Neuronal stem cell (in vitro differentiated cells): ENCODE data around the gene RASGRF1.

Source experiments
- DNase-seq: peaks from one replicate; pipeline ENCODE4 v3.0.0-alpha.2; 2013; ENCODE audit warnings: low spot score
- H2AFZ ChIP-seq: one replicate; pipeline ENCODE4 v1.6.1; 2013; ENCODE audit warnings: mild to moderate bottlenecking, low read length, inconsistent platforms
- H2AK5ac ChIP-seq: 2 replicates; pipeline ENCODE4 v1.6.1; 2013; ENCODE audit warnings: low read depth, mild to moderate bottlenecking, inconsistent platforms, low read length, moderate library complexity, mixed read lengths
- H2BK120ac ChIP-seq: 2 replicates; pipeline ENCODE4 v1.6.1; 2013; ENCODE audit warnings: low read depth, mild to moderate bottlenecking, inconsistent platforms, low read length, moderate library complexity, mixed read lengths
- H2BK12ac ChIP-seq: one replicate; pipeline ENCODE4 v1.6.1; 2013; ENCODE audit warnings: low read length, inconsistent platforms
- H2BK15ac ChIP-seq: 2 replicates; pipeline ENCODE4 v1.6.1; 2013; ENCODE audit warnings: mild to moderate bottlenecking, low read length, inconsistent platforms, mixed read lengths
- H2BK5ac ChIP-seq: one replicate; pipeline ENCODE4 v1.6.1; 2013; ENCODE audit warnings: inconsistent platforms, mild to moderate bottlenecking, low read length, moderate library complexity
- H3K14ac ChIP-seq: one replicate; pipeline ENCODE4 v1.6.1; 2013; ENCODE audit warnings: low read length, inconsistent platforms
- H3K18ac ChIP-seq: 2 replicates; pipeline ENCODE4 v1.6.1; 2013; ENCODE audit warnings: low read length, inconsistent platforms
- H3K23ac ChIP-seq: 2 replicates; pipeline ENCODE4 v1.6.1; 2013; ENCODE audit warnings: low read depth, mild to moderate bottlenecking, mixed read lengths, low read length, inconsistent platforms; ENCODE audit not compliant: poor library complexity
- H3K27ac ChIP-seq: replicated peaks from 3 replicates; pipeline ENCODE4 v1.5.1; 2013; ENCODE audit warnings: low read length, inconsistent platforms
- H3K27me3 ChIP-seq, 3 experiments: 2 replicates each; pipeline ENCODE4 v1.6.1; 2013; ENCODE audit warnings: low read length in 3 of 3, mild to moderate bottlenecking in 2 of 3, inconsistent platforms in 1 of 3, low read depth in 1 of 3, mixed read lengths in 1 of 3, moderate library complexity in 1 of 3; ENCODE audit not compliant: control insufficient read depth in 3 of 3, insufficient read depth in 3 of 3
- H3K36me3 ChIP-seq, 2 donors: replicated peaks in 1 of 2; 2 replicates each; pipeline ENCODE4 v1.6.1; 2013; ENCODE audit warnings: low read length in 2 of 2; ENCODE audit not compliant: control insufficient read depth in 2 of 2, insufficient read depth in 2 of 2
- H3K4ac ChIP-seq: 2 replicates; pipeline ENCODE4 v1.6.1; 2013; ENCODE audit warnings: inconsistent platforms, mild to moderate bottlenecking, low read length, moderate library complexity
- H3K4me1 ChIP-seq, 2 donors: 1 replicate in 1 of 2; 2 replicates in 1 of 2; pipeline ENCODE4 v1.6.1; 2013; ENCODE audit warnings: low read length in 2 of 2, low read depth in 1 of 2; ENCODE audit not compliant: control insufficient read depth in 2 of 2, insufficient read depth in 1 of 2
- H3K4me2 ChIP-seq: one replicate; pipeline ENCODE4 v1.6.1; 2013; ENCODE audit warnings: mild to moderate bottlenecking, low read length, inconsistent platforms; ENCODE audit not compliant: insufficient read depth, poor library complexity, severe bottlenecking
- H3K4me3 ChIP-seq, 2 donors: 2 replicates each; pipeline ENCODE4 v1.5.1; 2013; ENCODE audit warnings: low read length in 2 of 2, mild to moderate bottlenecking in 2 of 2, inconsistent platforms in 1 of 2, moderate library complexity in 1 of 2
- H3K79me1 ChIP-seq: one replicate; pipeline ENCODE4 v1.6.1; 2013; ENCODE audit warnings: low read depth, mild to moderate bottlenecking, inconsistent platforms, low read length, moderate library complexity
- H3K9ac ChIP-seq: one replicate; pipeline ENCODE4 v1.6.1; 2013; ENCODE audit warnings: mild to moderate bottlenecking, low read depth, low read length, inconsistent platforms; ENCODE audit not compliant: poor library complexity
- H3K9me3 ChIP-seq, 2 donors: replicated peaks in 1 of 2; 2 replicates each; pipeline versions ENCODE3 to v1.6.1; 2013; ENCODE audit warnings: low read length in 2 of 2, mild to moderate bottlenecking in 2 of 2, inconsistent platforms in 1 of 2, low read depth in 1 of 2, mixed read lengths in 1 of 2, moderate library complexity in 1 of 2; ENCODE audit not compliant: control insufficient read depth in 2 of 2, insufficient read depth in 1 of 2
- H4K8ac ChIP-seq: one replicate; pipeline ENCODE4 v1.6.1; 2013; ENCODE audit warnings: low read depth, mild to moderate bottlenecking, inconsistent platforms, low read length, moderate library complexity
- H4K91ac ChIP-seq: one replicate; pipeline ENCODE4 v1.6.1; 2013; ENCODE audit warnings: low read length, low read depth, mild to moderate bottlenecking, inconsistent platforms; ENCODE audit not compliant: poor library complexity
- WGBS, 2 donors: extraction: QIAGEN DNeasy Blood & Tissue Kit; methylation state at CpG; one replicate each; pipeline ENCODE4 v1.1.7; 2013; ENCODE audit warnings: missing lambda C conversion rate in 2 of 2, mixed read lengths in 1 of 2; ENCODE audit not compliant: insufficient read length in 2 of 2, insufficient replicate concordance in 1 of 2; ENCODE audit errors: extremely low coverage in 2 of 2; 5-methylcytosine and 5-hydroxymethylcytosine counted together

The RASGRF1 gene

DNA sequence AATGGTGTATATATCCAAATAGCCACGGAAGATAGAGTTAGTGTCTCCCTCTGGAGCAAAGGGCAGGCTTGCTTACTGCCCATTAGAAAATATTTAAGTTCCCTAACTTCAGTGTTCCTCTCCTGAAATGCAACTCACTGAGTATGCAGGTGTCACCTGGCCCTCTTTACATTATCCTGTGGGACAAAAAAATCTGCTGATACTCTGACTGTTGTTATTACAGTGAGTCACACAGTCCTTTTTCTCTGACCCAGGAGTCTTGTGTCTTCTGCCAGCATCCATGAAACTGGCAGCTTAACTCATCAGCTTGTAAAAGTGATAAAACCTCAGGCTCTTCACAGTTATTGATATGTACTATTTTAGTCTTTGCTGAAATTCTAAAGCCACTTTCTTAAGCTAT is 42.2 kb upstream of the RASGRF1 start:
- Histone ChIP-seq H2AFZ (no peak overlapping the region), H2BK12ac (no peak overlapping the region), H2BK120ac (no peak overlapping the region), H3K36me3 (no peaks in the 10 kb centered on the region), H3K14ac (no peak overlapping the region), H4K91ac (no peak overlapping the region), H3K4ac (no peak overlapping the region), H2AK5ac (no peak overlapping the region), H3K4me1 (peaks cover 0 to 3% of the 10 kb centered on the region in 2 donors), H4K8ac (no peak overlapping the region), H3K79me1 (no peaks in the 10 kb centered on the region), H3K9ac (no peak overlapping the region), H2BK15ac (no peak overlapping the region), H3K4me3 (no peak overlapping the region), H3K27ac (no peak overlapping the region), H3K23ac (no peak overlapping the region), H3K18ac (no peak overlapping the region), H2BK5ac (no peak overlapping the region), H3K27me3 (peaks cover 0 to 11% (median 0%) of the 10 kb centered on the region in 3 experiments), H3K9me3 (peaks cover 0 to 2% of the 10 kb centered on the region in 2 donors), H3K4me2 (no peak overlapping the region)
- no CpG with 5 or more reads among the region's 1 CpG for WGBS, 2 donors
- no peak for DNase-seq

DNA sequence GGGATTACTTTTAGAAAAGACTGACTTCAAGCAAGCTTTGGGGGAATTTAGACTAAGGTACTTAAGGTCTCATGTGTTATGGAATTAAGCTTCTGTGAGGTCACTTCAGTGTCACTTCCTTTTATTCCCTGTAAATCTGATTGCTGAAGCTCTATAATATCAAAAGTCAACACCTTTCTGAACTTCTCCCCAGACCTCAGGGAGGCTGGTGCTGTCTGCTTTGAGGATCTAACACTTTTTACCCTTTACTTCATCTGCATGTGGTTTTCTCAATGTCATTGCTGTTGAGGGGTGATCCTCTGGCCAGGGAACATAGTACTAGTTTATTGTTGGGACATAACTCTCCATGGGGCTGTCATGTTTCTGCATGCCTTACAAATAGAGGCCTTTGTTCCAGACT is 41.8 kb upstream of the RASGRF1 start:
- Histone ChIP-seq H3K4me1 (peaks cover 0 to 3% of the 10 kb centered on the region in 2 donors), H3K27ac (no peak overlapping the region), H3K4me3 (no peak overlapping the region), H4K8ac (no peak overlapping the region), H3K18ac (no peak overlapping the region), H3K23ac (no peak overlapping the region), H3K9me3 (peaks cover 0 to 2% of the 10 kb centered on the region in 2 donors), H3K4me2 (no peak overlapping the region), H2BK15ac (no peak overlapping the region), H4K91ac (no peak overlapping the region), H2AFZ (no peak overlapping the region), H2AK5ac (no peak overlapping the region), H2BK120ac (no peak overlapping the region), H3K14ac (no peak overlapping the region), H3K27me3 (peaks cover 0 to 11% (median 0%) of the 10 kb centered on the region in 3 experiments), H3K4ac (no peak overlapping the region), H3K9ac (no peak overlapping the region), H3K79me1 (no peaks in the 10 kb centered on the region), H2BK5ac (no peak overlapping the region), H2BK12ac (no peak overlapping the region), H3K36me3 (no peaks in the 10 kb centered on the region)
- no peak for DNase-seq

DNA sequence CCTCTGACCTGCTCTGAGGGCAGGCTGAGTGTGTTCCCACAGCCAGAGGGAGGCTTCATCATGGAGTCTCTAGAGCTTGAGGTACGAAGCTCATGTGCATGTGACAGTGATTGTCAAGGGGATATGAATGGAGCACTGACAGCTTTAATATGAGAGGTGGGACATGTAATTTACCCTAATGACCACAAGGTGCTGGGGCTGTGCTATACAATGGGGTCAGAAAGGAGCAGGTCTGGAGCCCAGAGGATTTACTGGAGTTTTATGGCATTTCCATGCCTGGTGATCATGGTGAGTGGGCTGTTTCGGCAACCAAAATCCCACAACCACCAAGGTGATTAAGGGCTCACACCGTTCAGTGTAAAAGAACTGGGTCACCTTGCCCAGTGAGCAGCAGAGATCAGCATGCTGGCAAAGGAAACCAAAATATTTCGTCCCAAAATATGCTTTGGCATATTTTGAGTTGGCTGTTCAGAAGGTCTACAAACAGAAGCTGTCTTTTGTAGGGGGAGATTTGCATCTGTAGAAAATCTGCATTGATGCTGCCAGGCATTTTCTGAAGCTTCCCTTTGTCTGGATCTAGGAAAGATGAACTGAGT is 40.1 kb upstream of the RASGRF1 start:
- no peak overlapping the region for H2BK5ac ChIP-seq
- H2AFZ ChIP-seq: no peak overlapping the region
- no peak overlapping the region for H2AK5ac ChIP-seq
- WGBS, 2 donors: no CpG with 5 or more reads among the region's 4 CpGs
- no peak overlapping the region for H3K27ac ChIP-seq
- no peak for DNase-seq
- no peak overlapping the region for H3K18ac ChIP-seq
- H3K14ac ChIP-seq: no peak overlapping the region
- no peak overlapping the region for H2BK15ac ChIP-seq
- H3K27me3 ChIP-seq: peaks cover 0 to 2% (median 0%) of the 10 kb centered on the region in 3 experiments
- H2BK120ac ChIP-seq: no peak overlapping the region
- H4K91ac ChIP-seq: no peak overlapping the region
- no peaks in the 10 kb centered on the region for H3K4me1 ChIP-seq
- H4K8ac ChIP-seq: no peak overlapping the region
- no peak overlapping the region for H3K4me3 ChIP-seq
- no peak overlapping the region for H3K23ac ChIP-seq
- no peak overlapping the region for H3K4me2 ChIP-seq
- H3K4ac ChIP-seq: no peak overlapping the region
- H3K9me3 ChIP-seq: peaks cover 0 to 2% of the 10 kb centered on the region in 2 donors
- no peak overlapping the region for H2BK12ac ChIP-seq
- H3K79me1 ChIP-seq: no peaks in the 10 kb centered on the region
- no peak overlapping the region for H3K9ac ChIP-seq
- no peaks in the 10 kb centered on the region for H3K36me3 ChIP-seq

DNA sequence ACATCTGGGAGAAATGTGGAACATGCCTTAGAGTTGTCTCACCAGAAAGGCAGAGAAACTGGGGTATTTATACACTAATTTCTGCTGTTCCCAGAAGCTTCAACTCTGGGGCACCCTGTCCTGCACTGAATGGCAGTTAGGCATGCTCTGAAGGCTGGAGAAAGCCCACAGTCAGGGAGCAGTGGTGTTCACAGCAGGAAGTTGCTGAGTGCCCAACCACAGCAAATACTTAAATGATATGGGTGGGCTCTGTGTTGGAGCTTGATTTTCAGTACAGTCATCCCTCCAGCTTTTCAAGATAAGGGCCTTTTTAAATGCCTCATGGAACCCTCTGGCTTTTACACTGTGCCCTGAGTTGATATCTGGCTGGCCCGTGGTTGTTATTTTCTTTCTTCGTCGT is 38.7 kb upstream of the RASGRF1 start:
- DNase-seq: no peak
- Histone ChIP-seq H3K4ac (no peak overlapping the region), H3K27ac (no peak overlapping the region), H3K4me2 (no peak overlapping the region), H2AK5ac (no peak overlapping the region), H3K4me1 (no peaks in the 10 kb centered on the region), H4K8ac (no peak overlapping the region), H2BK12ac (no peak overlapping the region), H3K79me1 (no peaks in the 10 kb centered on the region), H3K23ac (no peak overlapping the region), H3K27me3 (no peaks in the 10 kb centered on the region), H3K14ac (no peak overlapping the region), H3K9ac (no peak overlapping the region), H3K36me3 (no peaks in the 10 kb centered on the region), H2AFZ (no peak overlapping the region), H4K91ac (no peak overlapping the region), H3K9me3 (peaks cover 0 to 2% of the 10 kb centered on the region in 2 donors), H3K4me3 (no peak overlapping the region), H2BK15ac (no peak overlapping the region), H2BK5ac (no peak overlapping the region), H2BK120ac (no peak overlapping the region), H3K18ac (no peak overlapping the region)
- WGBS, 2 donors: no CpG with 5 or more reads among the region's 3 CpGs
